Left ventricle myocardium inferior (tissue), 1 donor: ENCODE results near the gene TRIM75. TPM values are rescaled to one million over a fixed set of nuclear protein-coding genes. Genes with fewer than 3 reads are reported as not detected.
A peak's percentile ranks its signal among the peaks of the same experiment; 100 is the strongest.
"Not testable (repeated sequence)": the region's sequence is repeated elsewhere in the genome, so short reads cannot be mapped to it uniquely, and the experiment has no call there.

ENCODE experiments used
- DNase-seq: peaks from one replicate; pipeline ENCODE4 v3.0.0-alpha.2; 2020
- H3K27ac ChIP-seq: fragments of 200-600 bp; replicated peaks from 2 replicates; pipeline ENCODE4 v1.8.0; 2021
- H3K27me3 ChIP-seq: fragments of 200-600 bp; 2 replicates; pipeline ENCODE4 v1.8.0; 2021; ENCODE audit warnings: low read depth
- H3K36me3 ChIP-seq: fragments of 200-600 bp; 2 replicates; pipeline ENCODE4 v1.8.0; 2021
- H3K4me1 ChIP-seq: fragments of 200-600 bp; 2 replicates; pipeline ENCODE4 v1.8.0; 2021
- H3K4me3 ChIP-seq: fragments of 200-600 bp; 2 replicates; pipeline ENCODE4 v1.8.0; 2021; ENCODE audit warnings: mild to moderate bottlenecking, moderate library complexity
- H3K9me3 ChIP-seq: fragments of 200-600 bp; replicated peaks from 2 replicates; pipeline ENCODE4 v1.8.0; 2021
- CTCF ChIP-seq: fragments of 200-600 bp; IDR thresholded peaks from 2 replicates; pipeline ENCODE4 v1.8.0; 2021; ENCODE audit warnings: antibody characterized with exemption, mild to moderate bottlenecking, borderline replicate concordance
- intact Hi-C: fragments of 100-400 bp; cut with micrococcal nuclease; formaldehyde crosslinking; loops from one replicate; pipeline ENCODE4 v1.11.0; 2022
- total RNA-seq: library from RNA; stranded (reverse); fragmentation: NEBNext Ultra II Directional; extraction: Animal tissue kit (Norgen Biotek cat#: 25700); gene quantifications from one replicate; pipeline ENCODE4 v1.2.1, GENCODE V29; 2021
- donor health status: DM: no; HTN: yes; CAD: no; lungs with severe emphysema.

The TRIM75 gene
- total RNA-seq, 1 donor from 2014 or later, result not detected

GRCh38 chr4:165058666-165059065 lies 5.0 kb downstream of the TRIM75 start:
- DNase-seq, result no peak
- intact Hi-C loops, result no loop called here
- Histone ChIP-seq H3K4me1 (no peaks in the 10 kb centered on the region), H3K27ac (no peak overlapping the region), H3K4me3 (no peak overlapping the region), H3K27me3 (no peaks in the 10 kb centered on the region), H3K9me3 (no peaks in the 10 kb centered on the region), H3K36me3 (no peaks in the 10 kb centered on the region)
- no peak for TF ChIP-seq CTCF

GRCh38 chr4:165059386-165059785 lies 5.7 kb downstream of the TRIM75 start:
- H3K4me1 ChIP-seq, result no peaks in the 10 kb centered on the region
- no peaks in the 10 kb centered on the region for H3K36me3 ChIP-seq
- intact Hi-C loops, result no loop called here
- no peak for TF ChIP-seq CTCF
- no peak for DNase-seq
- H3K27me3 ChIP-seq, result no peaks in the 10 kb centered on the region
- no peak overlapping the region for H3K4me3 ChIP-seq
- no peak overlapping the region for H3K27ac ChIP-seq
- no peaks in the 10 kb centered on the region for H3K9me3 ChIP-seq

- TF ChIP-seq CTCF, result peak; percentile 25
- H3K27ac ChIP-seq, result no peak overlapping the region
- no peaks in the 10 kb centered on the region for H3K27me3 ChIP-seq
- no peak for DNase-seq
- H3K4me3 ChIP-seq, result no peak overlapping the region
- H3K36me3 ChIP-seq, result no peaks in the 10 kb centered on the region
- H3K9me3 ChIP-seq, result no peaks in the 10 kb centered on the region
- H3K4me1 ChIP-seq, result no peaks in the 10 kb centered on the region
- intact Hi-C loops, result no loop called here
These were observed 7.3 kb downstream of the TRIM75 start for GRCh38 chr4:165060938-165061337.

- TF ChIP-seq CTCF, result no peak
- no peak overlapping the region for H3K27ac ChIP-seq
- H3K36me3 ChIP-seq, result no peaks in the 10 kb centered on the region
- no peak for DNase-seq
- intact Hi-C loops, result no loop called here
- no peak overlapping the region for H3K4me3 ChIP-seq
- H3K4me1 ChIP-seq, result no peaks in the 10 kb centered on the region
- no peaks in the 10 kb centered on the region for H3K9me3 ChIP-seq
- no peaks in the 10 kb centered on the region for H3K27me3 ChIP-seq
These were observed 16.9 kb downstream of the TRIM75 start for GRCh38 chr4:165070560-165070959.

- H3K4me3 ChIP-seq, result peak overlapping the region; percentile 34
- intact Hi-C loops, result not testable (repeated sequence)
These were observed 19.7 kb downstream of the TRIM75 start for GRCh38 chr4:165073346-165073745.

GRCh38 chr4:165077034-165077578 lies 23.4 kb downstream of the TRIM75 start:
- intact Hi-C loops, result no loop called here
- no peak for TF ChIP-seq CTCF
- no peak for DNase-seq
- H3K27me3 ChIP-seq, result no peaks in the 10 kb centered on the region
- H3K9me3 ChIP-seq, result no peaks in the 10 kb centered on the region
- H3K27ac ChIP-seq, result no peak overlapping the region
- peaks cover 6% of the 10 kb centered on the region for H3K4me1 ChIP-seq
- H3K36me3 ChIP-seq, result peaks cover 39% of the 10 kb centered on the region
- no peak overlapping the region for H3K4me3 ChIP-seq

More at GRCh38 chr4:165073346-165073745, 19.7 kb downstream of the TRIM75 start:
- H3K9me3 ChIP-seq, H3K4me1 ChIP-seq, DNase-seq, H3K27me3 ChIP-seq: not testable (repeated sequence)
- peaks cover 15% of the 10 kb centered on the region for H3K36me3 ChIP-seq
- peak overlapping the region; percentile 27 for H3K27ac ChIP-seq
